GM18526 (cell line): ENCODE results near the gene MMP3.

Experiments used
- POLR2A ChIP-seq: IDR thresholded peaks from 3 replicates; pipeline ENCODE4 v1.6.1; 2011; ENCODE audit not compliant: insufficient read length; ENCODE audit errors: extremely low read depth

Gene MMP3

DNA sequence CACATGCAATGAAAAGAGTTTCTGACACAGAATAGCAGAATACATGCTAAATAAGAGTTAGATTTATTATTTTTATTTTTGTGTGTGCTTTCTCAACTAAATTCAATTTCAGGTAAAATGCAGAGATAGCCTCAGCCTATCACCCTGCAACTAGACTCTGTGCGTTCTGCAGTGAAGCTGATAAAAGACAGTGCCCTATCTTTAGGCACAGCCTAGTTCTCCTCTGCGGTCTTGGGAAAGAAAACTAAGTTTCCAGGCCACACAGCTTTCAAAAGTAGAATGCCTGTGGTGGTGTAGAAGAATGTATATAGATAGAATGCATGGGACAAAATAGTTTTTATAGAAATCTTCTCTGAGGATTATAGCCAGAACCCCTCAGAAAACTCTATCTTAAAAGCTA, 33.4 kb downstream of the MMP3 start:
- no peak for TF ChIP-seq POLR2A

DNA sequence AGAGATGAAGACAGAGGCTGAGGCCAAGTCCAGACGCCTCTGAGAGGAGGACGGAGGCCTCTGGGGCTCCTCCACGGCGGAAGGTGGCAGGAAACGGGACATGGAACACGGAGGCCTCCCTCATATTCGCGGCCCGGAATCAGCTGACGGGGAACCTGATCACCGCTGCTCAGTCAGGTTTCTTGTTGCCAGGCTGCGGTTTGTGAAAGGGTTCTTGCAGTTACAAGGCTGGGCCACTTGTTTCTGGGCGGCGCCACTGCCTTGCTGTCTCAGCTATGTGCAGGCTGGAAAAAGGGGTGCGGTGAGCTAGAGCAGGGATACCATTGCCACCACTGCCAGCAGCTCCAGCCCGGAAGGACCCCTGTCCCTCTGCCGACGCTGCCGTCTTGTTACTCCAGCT, 35.5 kb downstream of the MMP3 start:
- no peak for TF ChIP-seq POLR2A

DNA sequence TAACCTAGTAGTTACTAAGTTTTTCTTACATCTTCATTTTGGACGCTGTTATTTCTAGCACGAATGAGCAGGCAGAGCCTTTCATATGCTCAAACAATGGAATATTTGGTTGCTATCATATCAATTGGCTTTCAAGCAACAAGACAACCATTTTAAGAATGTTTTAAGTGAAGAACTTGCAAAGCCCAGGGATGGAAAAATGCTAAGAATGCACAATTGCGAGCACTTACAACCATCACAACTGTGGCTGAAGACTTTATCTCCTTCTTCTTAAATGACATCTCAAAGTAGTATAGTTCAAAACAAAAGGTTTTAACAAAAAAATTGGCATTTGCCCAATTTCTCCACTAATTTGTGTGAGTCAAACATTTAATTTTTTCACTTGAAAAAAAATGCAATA, 37.1 kb downstream of the MMP3 start:
- no peak for TF ChIP-seq POLR2A

- TF ChIP-seq POLR2A, result no peak
Measured at GRCh38 chr11:102802341-102802740, 41.1 kb downstream of the MMP3 start.

DNA sequence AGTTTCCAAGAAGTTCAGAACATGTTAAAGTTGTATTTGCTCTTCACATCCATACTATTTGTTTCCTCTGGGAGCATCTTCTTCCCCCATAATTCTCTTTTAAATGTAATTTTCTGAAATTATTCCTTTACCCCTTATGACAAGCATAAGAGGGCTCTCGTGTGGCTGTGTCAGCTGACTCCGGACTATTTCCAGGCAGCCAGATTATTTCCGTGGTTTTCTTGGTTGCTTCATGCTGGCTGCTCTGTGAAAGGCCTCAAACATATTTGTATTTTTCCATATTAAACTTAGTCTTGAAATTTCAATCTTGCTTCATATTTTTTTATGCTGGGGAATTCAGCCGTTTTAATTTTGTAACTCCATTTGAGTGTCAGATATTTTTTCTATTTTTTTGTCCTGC, 42.6 kb downstream of the MMP3 start:
- TF ChIP-seq POLR2A, result no peak

GRCh38 chr11:102799681-102800340, 43.6 kb downstream of the MMP3 start:
- TF ChIP-seq POLR2A, result no peak

DNA sequence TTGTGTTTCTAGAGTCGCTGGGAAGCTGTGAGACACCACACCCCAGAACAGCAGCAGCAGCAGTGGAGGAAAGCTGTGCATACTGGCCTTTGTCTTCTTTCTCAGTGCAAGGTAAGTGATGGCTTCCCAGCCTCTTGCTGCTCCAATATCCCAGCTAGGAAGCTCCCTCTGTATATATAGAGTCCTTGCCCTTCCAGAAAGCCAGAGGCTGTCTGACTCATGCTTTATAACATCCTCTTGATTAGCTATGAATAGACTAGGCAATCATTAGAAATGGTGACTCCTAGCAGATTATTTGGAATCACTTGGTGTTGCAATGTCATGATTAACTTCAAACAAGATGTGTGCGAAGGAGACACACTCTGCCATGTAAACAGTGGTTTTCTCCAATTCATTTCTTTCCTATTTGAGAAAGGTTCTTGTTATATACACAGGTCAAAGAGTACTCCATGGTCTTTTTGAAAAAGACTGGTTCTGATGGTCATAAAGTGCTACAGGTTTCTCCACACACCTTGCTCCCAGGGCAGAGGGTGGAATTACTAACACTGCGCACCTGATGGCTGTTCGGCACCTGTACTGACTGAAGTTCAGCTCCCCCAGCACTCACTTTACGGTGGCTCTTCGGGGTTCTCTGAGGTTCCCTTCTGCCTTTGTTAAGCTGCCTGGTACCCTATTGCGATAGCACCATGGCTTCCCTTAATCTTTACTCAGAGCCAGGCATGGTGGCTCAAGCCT, 45.2 kb downstream of the MMP3 start, which contains the start of gene MMP1:
Gene MMP1, minus strand, starts transcription at position 149 of the 735 bp plus-strand sequence. Its CDS starts 68 bp downstream, at position 81.
- TF ChIP-seq POLR2A, result no peak

- no peak for TF ChIP-seq POLR2A
Measured at GRCh38 chr11:102794382-102794781, 49.0 kb downstream of the MMP3 start.

GRCh38 chr11:102793677-102794290, 49.6 kb downstream of the MMP3 start:
- no peak for TF ChIP-seq POLR2A

- no peak for TF ChIP-seq POLR2A
Measured at GRCh38 chr11:102792604-102793003, 50.8 kb downstream of the MMP3 start.

DNA sequence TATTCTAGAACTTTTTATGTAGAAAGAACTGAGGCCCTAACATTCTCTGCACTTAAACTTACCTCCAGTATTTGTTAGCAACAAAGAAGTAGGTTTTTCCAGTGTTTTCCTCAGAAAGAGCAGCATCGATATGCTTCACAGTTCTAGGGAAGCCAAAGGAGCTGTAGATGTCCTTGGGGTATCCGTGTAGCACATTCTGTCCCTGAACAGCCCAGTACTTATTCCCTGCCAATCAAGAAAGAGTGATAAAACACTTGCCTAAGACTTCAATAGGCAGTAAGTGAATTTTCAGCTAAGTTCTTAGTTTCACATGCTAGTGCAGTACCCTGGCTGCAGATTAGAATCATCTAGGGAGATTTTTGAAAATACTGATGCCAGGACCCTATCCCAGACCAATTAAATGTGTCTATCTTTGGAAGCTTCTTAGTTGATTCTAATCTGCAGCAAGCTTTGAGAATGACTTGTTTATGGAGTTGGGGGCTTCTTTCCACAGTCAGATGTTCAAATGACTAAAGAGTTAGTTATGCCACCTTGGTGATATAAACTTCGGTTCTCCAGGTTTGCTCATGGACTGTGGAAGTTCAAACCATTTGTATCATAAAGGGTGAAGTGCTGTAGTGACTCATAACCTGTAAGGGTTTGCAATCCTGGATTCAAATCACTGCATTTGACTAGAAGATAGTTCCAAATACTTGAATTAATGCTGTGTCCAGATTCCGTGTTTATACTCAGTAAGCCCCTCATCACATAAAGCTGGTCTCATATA, 52.0 kb downstream of the MMP3 start:
- TF ChIP-seq POLR2A, result no peak

DNA sequence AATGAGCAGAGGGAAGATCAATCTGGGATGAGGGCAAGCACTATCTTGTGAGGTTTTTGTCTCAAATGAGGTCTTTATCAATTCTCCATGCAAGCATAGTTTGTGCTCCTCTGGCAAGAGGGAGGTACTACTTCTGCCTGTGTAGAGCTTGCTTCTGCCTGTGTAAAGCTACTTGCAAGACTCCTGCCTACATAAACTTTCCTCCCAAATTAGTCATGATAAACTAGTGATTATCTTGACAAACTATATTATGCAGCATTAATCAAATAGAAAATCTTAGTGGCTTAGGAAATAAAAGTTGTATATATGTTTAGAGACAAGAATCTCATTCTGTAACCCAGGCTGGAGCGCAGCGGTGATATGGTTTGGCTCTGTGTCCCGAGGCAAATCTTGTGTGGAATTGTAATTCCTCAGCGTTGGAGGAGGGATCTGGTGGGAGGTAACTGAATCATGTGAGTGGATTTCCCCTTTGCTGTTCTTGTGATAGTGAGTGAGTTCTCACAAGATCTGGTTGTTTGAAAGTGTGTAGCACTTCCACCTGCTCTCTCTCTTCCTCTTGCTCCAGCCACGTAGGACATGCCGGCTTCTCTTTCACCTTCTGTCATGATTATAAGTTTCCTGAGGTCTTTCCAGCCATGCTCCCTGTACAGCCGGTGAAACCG, 54.9 kb downstream of the MMP3 start:
- TF ChIP-seq POLR2A, result no peak
